Measurements from ENCODE around the gene PACSIN2.

The PACSIN2 gene

GRCh38 chr22:42820045-42820763 lies 194.7 kb downstream of the PACSIN2 start:
- Histone ChIP-seq H3K9ac (no peak overlapping the region), H3K4me2 (ENCODE audit: low read length) (no peak overlapping the region), H3K27me3 (ENCODE audit: control insufficient read depth, insufficient read depth, low read length) (no peaks in the 10 kb centered on the region), H3K27ac (peak overlapping the region; percentile 19), H2AFZ (peak overlapping the region; percentile 28), H3K79me2 (no peaks in the 10 kb centered on the region), H3K9me3 (ENCODE audit: control insufficient read depth, low read length) (no peaks in the 10 kb centered on the region), H3K4me1 (peaks cover 4% of the 10 kb centered on the region), H3K36me3 (ENCODE audit: control insufficient read depth, insufficient read depth, low read length) (no peaks in the 10 kb centered on the region), H3K4me3 (ENCODE audit: low read depth, low read length) (no peak overlapping the region)
- TF ChIP-seq, protein P1, sequence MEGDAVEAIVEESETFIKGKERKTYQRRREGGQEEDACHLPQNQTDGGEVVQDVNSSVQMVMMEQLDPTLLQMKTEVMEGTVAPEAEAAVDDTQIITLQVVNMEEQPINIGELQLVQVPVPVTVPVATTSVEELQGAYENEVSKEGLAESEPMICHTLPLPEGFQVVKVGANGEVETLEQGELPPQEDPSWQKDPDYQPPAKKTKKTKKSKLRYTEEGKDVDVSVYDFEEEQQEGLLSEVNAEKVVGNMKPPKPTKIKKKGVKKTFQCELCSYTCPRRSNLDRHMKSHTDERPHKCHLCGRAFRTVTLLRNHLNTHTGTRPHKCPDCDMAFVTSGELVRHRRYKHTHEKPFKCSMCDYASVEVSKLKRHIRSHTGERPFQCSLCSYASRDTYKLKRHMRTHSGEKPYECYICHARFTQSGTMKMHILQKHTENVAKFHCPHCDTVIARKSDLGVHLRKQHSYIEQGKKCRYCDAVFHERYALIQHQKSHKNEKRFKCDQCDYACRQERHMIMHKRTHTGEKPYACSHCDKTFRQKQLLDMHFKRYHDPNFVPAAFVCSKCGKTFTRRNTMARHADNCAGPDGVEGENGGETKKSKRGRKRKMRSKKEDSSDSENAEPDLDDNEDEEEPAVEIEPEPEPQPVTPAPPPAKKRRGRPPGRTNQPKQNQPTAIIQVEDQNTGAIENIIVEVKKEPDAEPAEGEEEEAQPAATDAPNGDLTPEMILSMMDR (IDR thresholded peaks at IDR 0.05), result peak; percentile 44

Data from parathyroid adenoma (tissue), 2 donors.